ENCODE data around the gene PFKM.
"Not testable (repeated sequence)": the region's sequence is repeated elsewhere in the genome, so short reads cannot be mapped to it uniquely, and the experiment has no call there.

PFKM gene

GRCh38 chr12:48119078-48119833 is at the start of gene PFKM:
PFKM (plus strand) TSS chr12:48119364; CDS start chr12:48122775, 3,411 bp downstream.
- peak in 3 of 4 experiments; percentile 5 to 26 (median 8) for DNase-seq

GRCh38 chr12:48070033-48070432 is 49.1 kb upstream of the PFKM start:
- DNase-seq, result no peak

GRCh38 chr12:48070731-48071130 is 48.4 kb upstream of the PFKM start:
- DNase-seq, result no peak

GRCh38 chr12:48071808-48072207 is 47.4 kb upstream of the PFKM start:
- no peak for DNase-seq

GRCh38 chr12:48072266-48072665 is 46.9 kb upstream of the PFKM start:
- DNase-seq, result no peak

- DNase-seq, result no peak
These were observed 44.9 kb upstream of the PFKM start for GRCh38 chr12:48074266-48074665.

- DNase-seq, result no peak
These were observed 43.3 kb upstream of the PFKM start for GRCh38 chr12:48075832-48076231.

- DNase-seq, result no peak
These were observed 42.1 kb upstream of the PFKM start for GRCh38 chr12:48077111-48077510.

- DNase-seq, result no peak
These were observed 40.3 kb upstream of the PFKM start for GRCh38 chr12:48078901-48079300.

- no peak for DNase-seq
These were observed 38.9 kb upstream of the PFKM start for GRCh38 chr12:48080285-48080684.

GRCh38 chr12:48080821-48081220 is 38.3 kb upstream of the PFKM start:
- no peak for DNase-seq

GRCh38 chr12:48084066-48084465 is 35.1 kb upstream of the PFKM start:
- DNase-seq, result no peak

GRCh38 chr12:48084841-48085460 is 34.2 kb upstream of the PFKM start:
- no peak for DNase-seq

GRCh38 chr12:48086327-48086726 is 32.8 kb upstream of the PFKM start:
- DNase-seq, result no peak

- no peak for DNase-seq
These were observed 26.6 kb upstream of the PFKM start for GRCh38 chr12:48092611-48093010.

GRCh38 chr12:48104531-48104930 is 14.6 kb upstream of the PFKM start:
- no peak for DNase-seq

- peak in 3 of 4 experiments; percentile 30 to 40 (median 34) for DNase-seq
These were observed 13.8 kb upstream of the PFKM start for GRCh38 chr12:48105321-48105866.

GRCh38 chr12:48105867-48106680 is 13.1 kb upstream of the PFKM start, which contains the start of gene SENP1:
SENP1 (minus strand) TSS chr12:48106079; CDS start chr12:48101472, 4,607 bp downstream.
- peak; percentile 82 to 88 (median 86) for DNase-seq

GRCh38 chr12:48106681-48107613 is 12.2 kb upstream of the PFKM start:
- no peak for DNase-seq

GRCh38 chr12:48109424-48109823 is 9.7 kb upstream of the PFKM start:
- no peak for DNase-seq

GRCh38 chr12:48110691-48111311 is 8.4 kb upstream of the PFKM start:
- DNase-seq, result no peak

- DNase-seq, result not testable (repeated sequence)
These were observed 7.9 kb upstream of the PFKM start for GRCh38 chr12:48111312-48111693.

Data from activated naive CD4-positive, alpha-beta T cell (primary cell).